ENCODE measurements around the gene ERC1. TPM values are rescaled to one million over a fixed set of nuclear protein-coding genes. Genes with fewer than 3 reads are reported as not detected.

ERC1 gene
- total and polyA plus RNA-seq, 2 donors (not counting 3 experiments of a cell fraction or from before 2014, with no cell fraction given): 11.7 to 66.1 TPM

GRCh38 chr12:1481906-1482305, 490.9 kb downstream of the ERC1 start:
- no peaks in the 10 kb centered on the region for H4K20me1 ChIP-seq (replicated peaks; ENCODE audit: control insufficient read depth, extremely low read depth, insufficient read depth, low read length)
- no peak overlapping the region for H3K9ac ChIP-seq (replicated peaks; ENCODE audit: extremely low read depth, insufficient read depth, low read length)
- H3K27ac ChIP-seq (ENCODE audit: insufficient read depth, low read depth, low read length): no peak overlapping the region
- intact Hi-C loops (cut with micrococcal nuclease): no loop called here
- no peaks in the 10 kb centered on the region for H3K79me2 ChIP-seq (ENCODE audit: control insufficient read depth, insufficient read depth, low read length)
- DNase-seq (ENCODE audit: low read depth, low spot score) (no peak), FAIRE-seq (no peak)
- TF ChIP-seq GATA2 (IDR thresholded peaks at IDR 0.05; ENCODE audit: insufficient read depth, insufficient read length, low read depth, low read length) (no peak), EZH2 (IDR thresholded peaks at IDR 0.05; ENCODE audit: borderline replicate concordance, low read depth, low read length, severe bottlenecking) (no peak), MYC (IDR thresholded peaks at IDR 0.05; ENCODE audit: low read depth, low read length) (no peak), JUN (IDR thresholded peaks at IDR 0.05; ENCODE audit: borderline replicate concordance, insufficient read depth, insufficient read length, low read depth) (no peak)
- TF ChIP-seq, protein P1, sequence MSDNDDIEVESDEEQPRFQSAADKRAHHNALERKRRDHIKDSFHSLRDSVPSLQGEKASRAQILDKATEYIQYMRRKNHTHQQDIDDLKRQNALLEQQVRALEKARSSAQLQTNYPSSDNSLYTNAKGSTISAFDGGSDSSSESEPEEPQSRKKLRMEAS (IDR thresholded peaks at IDR 0.05; ENCODE audit: insufficient read depth, insufficient read length): no peak
- CTCF ChIA-PET: interaction anchor here (0.8 kb wide), 1 partner anchor 18 kb away, joined by 4 read pairs; no protein-coding TSS in a partner anchor
- no peak overlapping the region for H3K4me3 ChIP-seq (replicated peaks in 1 of 3; ENCODE audit: insufficient read depth in 1 of 3, low read depth in 1 of 3, low read length in 3 of 3)
- H3K9me3 ChIP-seq (replicated peaks; ENCODE audit: control insufficient read depth, insufficient read depth, low read length): no peaks in the 10 kb centered on the region
- no peak overlapping the region for H3K4me2 ChIP-seq (ENCODE audit: insufficient read depth, low read length)
- no TSS peak for BruUV-seq (replicated peaks)
- H2AFZ ChIP-seq (ENCODE audit: low read depth, low read length): no peak overlapping the region
- POLR2A ChIA-PET: no interaction called here
- no peaks in the 10 kb centered on the region for H3K9me1 ChIP-seq (replicated peaks; ENCODE audit: control insufficient read depth, extremely low read depth, insufficient read depth, low read length)
- H3K4me1 ChIP-seq (ENCODE audit: control insufficient read depth, extremely low read depth, insufficient read depth, low read length): no peaks in the 10 kb centered on the region
- H3K27me3 ChIP-seq (ENCODE audit: control insufficient read depth in 2 of 2, insufficient read depth in 2 of 2, low read length in 2 of 2): peaks cover 1 to 8% of the 10 kb centered on the region in 2 experiments
- H3K36me3 ChIP-seq (ENCODE audit: control insufficient read depth in 2 of 2, extremely low read depth in 1 of 2, insufficient read depth in 2 of 2, low read length in 2 of 2): no peaks in the 10 kb centered on the region
- dilution Hi-C loops (cut with MboI; ENCODE audit: extremely low pct_ligation_motif_present, low sequenced_read_pairs): no loop called here

GRCh38 chr12:1488908-1489381, 497.9 kb downstream of the ERC1 start:
- DNase-seq (ENCODE audit: low read depth, low spot score): no peak
- H3K36me3 ChIP-seq (ENCODE audit: control insufficient read depth in 2 of 2, extremely low read depth in 1 of 2, insufficient read depth in 2 of 2, low read length in 2 of 2): peaks cover 0 to 10% of the 10 kb centered on the region in 2 experiments
- no peak overlapping the region for H3K4me3 ChIP-seq (replicated peaks in 1 of 3; ENCODE audit: insufficient read depth in 1 of 3, low read depth in 1 of 3, low read length in 3 of 3)
- no peaks in the 10 kb centered on the region for H3K9me3 ChIP-seq (replicated peaks; ENCODE audit: control insufficient read depth, insufficient read depth, low read length)
- no peak overlapping the region for H2AFZ ChIP-seq (ENCODE audit: low read depth, low read length)
- no peaks in the 10 kb centered on the region for H4K20me1 ChIP-seq (replicated peaks; ENCODE audit: control insufficient read depth, extremely low read depth, insufficient read depth, low read length)
- FAIRE-seq: no peak
- no TSS peak for BruUV-seq (replicated peaks)
- H3K79me2 ChIP-seq (ENCODE audit: control insufficient read depth, insufficient read depth, low read length): no peaks in the 10 kb centered on the region
- intact Hi-C loops (cut with micrococcal nuclease) (no loop called here), dilution Hi-C loops (cut with MboI; ENCODE audit: extremely low pct_ligation_motif_present, low sequenced_read_pairs) (no loop called here)
- CTCF ChIA-PET: interaction anchor here (1.3 kb wide), 1 partner anchor 371 kb away, joined by 8 read pairs; no protein-coding TSS in a partner anchor
- H3K9ac ChIP-seq (replicated peaks; ENCODE audit: extremely low read depth, insufficient read depth, low read length): no peak overlapping the region
- no peak overlapping the region for H3K4me2 ChIP-seq (ENCODE audit: insufficient read depth, low read length)
- no peak for TF ChIP-seq POLR2A (IDR thresholded peaks at IDR 0.05; ENCODE audit: low read depth, low read length)
- TF ChIP-seq FOS (IDR thresholded peaks at IDR 0.05; ENCODE audit: borderline replicate concordance, insufficient read depth, low read length): no peak
- no peak for TF ChIP-seq GATA2 (IDR thresholded peaks at IDR 0.05; ENCODE audit: insufficient read depth, insufficient read length, low read depth, low read length)
- TF ChIP-seq, protein P1 (IDR thresholded peaks at IDR 0.05; ENCODE audit: insufficient read depth, insufficient read length): no peak
- no peak for TF ChIP-seq JUN (IDR thresholded peaks at IDR 0.05; ENCODE audit: borderline replicate concordance, insufficient read depth, insufficient read length, low read depth)
- no peak for TF ChIP-seq MYC (IDR thresholded peaks at IDR 0.05; ENCODE audit: low read depth, low read length)
- no peak for TF ChIP-seq CTCF (IDR thresholded peaks at IDR 0.05; ENCODE audit: extremely low read depth in 1 of 2, insufficient read depth in 1 of 2, low read depth in 1 of 2, low read length in 2 of 2)
- no peak for TF ChIP-seq EZH2 (IDR thresholded peaks at IDR 0.05; ENCODE audit: borderline replicate concordance, low read depth, low read length, severe bottlenecking)
- TF ChIP-seq POLR2AphosphoS5 (IDR thresholded peaks at IDR 0.05; ENCODE audit: insufficient read depth, low read depth, low read length): no peak
- H3K27me3 ChIP-seq (ENCODE audit: control insufficient read depth in 2 of 2, insufficient read depth in 2 of 2, low read length in 2 of 2): no peaks in the 10 kb centered on the region
- no peaks in the 10 kb centered on the region for H3K9me1 ChIP-seq (replicated peaks; ENCODE audit: control insufficient read depth, extremely low read depth, insufficient read depth, low read length)
- POLR2A ChIA-PET: no interaction called here
- no peaks in the 10 kb centered on the region for H3K4me1 ChIP-seq (ENCODE audit: control insufficient read depth, extremely low read depth, insufficient read depth, low read length)
- H3K27ac ChIP-seq (ENCODE audit: insufficient read depth, low read depth, low read length): no peak overlapping the region
